Chondrocyte (in vitro differentiated cells): ENCODE measurements around the gene PGC. TPM values are rescaled to one million over a fixed set of nuclear protein-coding genes. Genes with fewer than 3 reads are reported as not detected.

ENCODE experiments used
- DNase-seq: peaks from one replicate; pipeline ENCODE4 v3.0.0; 2021; ENCODE audit warnings: mixed read lengths, low spot score
- H3K27ac Mint-ChIP-seq: one replicate; pipeline ENCODE4 v1.8.0; 2021; ENCODE audit warnings: mild to moderate bottlenecking, moderate library complexity, mixed read lengths; ENCODE audit not compliant: unreplicated experiment
- H3K27me3 Mint-ChIP-seq: 2 replicates; pipeline ENCODE4 v1.8.0; 2021; ENCODE audit warnings: low read depth, mixed read lengths
- H3K36me3 Mint-ChIP-seq: 2 replicates; pipeline ENCODE4 v1.8.0; 2021; ENCODE audit warnings: low read depth, mixed read lengths
- H3K4me1 Mint-ChIP-seq: 2 replicates; pipeline ENCODE4 v1.8.0; 2021; ENCODE audit warnings: low read depth, mild to moderate bottlenecking, mixed read lengths
- H3K4me3 Mint-ChIP-seq: one replicate; pipeline ENCODE4 v1.8.0; 2021; ENCODE audit warnings: mild to moderate bottlenecking, moderate library complexity, mixed read lengths; ENCODE audit not compliant: unreplicated experiment
- H3K9me3 Mint-ChIP-seq: 2 replicates; pipeline ENCODE4 v1.8.0; 2021; ENCODE audit warnings: low read depth, mixed read lengths
- CTCF ChIP-seq: fragments of 200-600 bp; sonication (generic); IDR thresholded peaks from 2 replicates; pipeline ENCODE4 v1.5.0; 2021; ENCODE audit warnings: antibody characterized with exemption, mild to moderate bottlenecking, moderate library complexity
- total RNA-seq: library from RNA; stranded (reverse); gene quantifications from 3 replicates; pipeline ENCODE4 v1.2.1, GENCODE V29; 2021

Gene PGC
- total RNA-seq, 1 donor from 2014 or later, result not detected

- Mint-ChIP-seq H3K4me3 (no peak overlapping the region), H3K4me1 (peaks cover 32% of the 10 kb centered on the region), H3K27me3 (no peaks in the 10 kb centered on the region), H3K36me3 (no peaks in the 10 kb centered on the region), H3K27ac (no peak overlapping the region), H3K9me3 (no peaks in the 10 kb centered on the region)
- peak; percentile 86 for DNase-seq
- no peak for TF ChIP-seq CTCF
These were observed 18.9 kb downstream of the PGC start for GRCh38 chr6:41728073-41728936.

- no peaks in the 10 kb centered on the region for H3K9me3 Mint-ChIP-seq
- peaks cover 32% of the 10 kb centered on the region for H3K4me1 Mint-ChIP-seq
- H3K27ac Mint-ChIP-seq, result no peak overlapping the region
- no peaks in the 10 kb centered on the region for H3K36me3 Mint-ChIP-seq
- H3K27me3 Mint-ChIP-seq, result no peaks in the 10 kb centered on the region
- TF ChIP-seq CTCF, result no peak
- no peak for DNase-seq
- no peak overlapping the region for H3K4me3 Mint-ChIP-seq
These were observed 19.5 kb downstream of the PGC start for GRCh38 chr6:41727705-41728072.

DNA sequence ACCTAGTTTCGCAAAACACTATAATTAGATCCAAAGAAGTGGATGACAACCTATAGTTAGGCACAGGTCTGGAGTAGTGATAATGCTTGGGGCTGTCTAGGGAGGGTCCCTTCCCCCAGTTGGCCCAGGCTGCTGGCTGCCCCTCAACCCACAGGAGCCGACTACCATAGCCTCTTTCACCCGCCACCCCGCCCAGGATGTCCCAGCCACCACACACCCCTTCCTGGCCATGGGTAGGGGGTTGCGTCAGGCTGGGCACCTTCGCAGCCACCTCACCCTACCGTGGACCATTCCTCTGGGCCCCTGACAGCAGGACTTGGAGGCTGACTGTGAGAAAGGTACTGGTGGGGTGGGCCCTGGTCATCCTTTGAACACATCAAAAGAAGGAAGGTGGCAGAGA, 20.3 kb downstream of the PGC start:
- H3K27me3 Mint-ChIP-seq, result no peaks in the 10 kb centered on the region
- no peak overlapping the region for H3K4me3 Mint-ChIP-seq
- H3K9me3 Mint-ChIP-seq, result no peaks in the 10 kb centered on the region
- DNase-seq, result no peak
- H3K36me3 Mint-ChIP-seq, result no peaks in the 10 kb centered on the region
- TF ChIP-seq CTCF, result no peak
- no peak overlapping the region for H3K27ac Mint-ChIP-seq
- H3K4me1 Mint-ChIP-seq, result peaks cover 28% of the 10 kb centered on the region

DNA sequence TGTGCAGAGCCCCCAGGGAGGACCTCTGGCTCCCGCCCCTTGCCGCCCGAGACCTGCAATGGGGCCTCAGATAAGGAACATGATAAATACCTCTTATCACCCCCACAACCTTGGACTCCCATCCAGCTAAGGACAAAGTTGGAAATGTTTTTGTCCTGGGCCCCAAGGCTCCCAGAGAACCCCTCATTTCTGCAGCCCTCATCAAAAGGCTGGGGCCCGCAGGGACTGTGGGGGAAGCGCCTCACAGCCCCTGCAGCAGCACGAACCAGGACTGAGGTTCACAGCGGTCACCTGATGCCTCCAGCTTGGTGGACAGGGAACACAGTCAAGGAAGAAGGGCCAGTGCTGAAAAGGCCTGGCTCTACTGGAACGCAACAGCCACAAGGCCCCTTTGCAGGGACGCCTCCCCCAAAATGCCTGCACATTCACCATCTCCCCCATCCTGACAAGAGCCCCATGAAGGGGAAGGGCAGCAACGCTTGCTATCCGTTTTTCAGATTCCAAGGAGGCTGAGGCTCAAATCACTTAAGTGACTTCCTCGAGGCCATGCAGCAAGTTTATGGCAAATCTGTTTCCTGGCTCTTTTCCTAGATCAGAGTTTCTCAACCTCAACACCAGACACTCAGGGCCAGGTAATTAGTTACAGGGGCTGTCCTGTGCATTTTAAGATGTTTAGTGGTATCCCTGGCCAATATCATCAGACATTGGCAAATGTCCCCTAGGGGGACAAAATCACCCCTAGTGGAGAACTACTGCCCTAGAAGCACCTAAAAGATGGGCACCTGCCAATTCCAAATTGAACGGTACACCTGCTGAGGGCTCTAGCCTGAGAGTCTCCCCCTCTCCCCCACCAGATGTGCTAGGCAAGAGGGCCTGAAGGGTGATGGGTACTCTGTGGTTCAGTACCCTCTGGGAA, 22.4 kb downstream of the PGC start:
- Mint-ChIP-seq H3K4me1 (peaks cover 23% of the 10 kb centered on the region), H3K36me3 (no peaks in the 10 kb centered on the region), H3K27ac (no peak overlapping the region), H3K27me3 (no peaks in the 10 kb centered on the region), H3K4me3 (no peak overlapping the region), H3K9me3 (no peaks in the 10 kb centered on the region)
- no peak for DNase-seq
- TF ChIP-seq CTCF, result no peak

GRCh38 chr6:41724228-41724580, 23.0 kb downstream of the PGC start:
- Mint-ChIP-seq H3K36me3 (no peaks in the 10 kb centered on the region), H3K27me3 (no peaks in the 10 kb centered on the region), H3K9me3 (no peaks in the 10 kb centered on the region), H3K27ac (peak overlapping the region; percentile 95), H3K4me1 (peaks cover 23% of the 10 kb centered on the region), H3K4me3 (no peak overlapping the region)
- no peak for TF ChIP-seq CTCF
- no peak for DNase-seq
